Measurements from ENCODE around the gene COPG2.
A peak's percentile ranks its signal among the peaks of the same experiment; 100 is the strongest.

DNA sequence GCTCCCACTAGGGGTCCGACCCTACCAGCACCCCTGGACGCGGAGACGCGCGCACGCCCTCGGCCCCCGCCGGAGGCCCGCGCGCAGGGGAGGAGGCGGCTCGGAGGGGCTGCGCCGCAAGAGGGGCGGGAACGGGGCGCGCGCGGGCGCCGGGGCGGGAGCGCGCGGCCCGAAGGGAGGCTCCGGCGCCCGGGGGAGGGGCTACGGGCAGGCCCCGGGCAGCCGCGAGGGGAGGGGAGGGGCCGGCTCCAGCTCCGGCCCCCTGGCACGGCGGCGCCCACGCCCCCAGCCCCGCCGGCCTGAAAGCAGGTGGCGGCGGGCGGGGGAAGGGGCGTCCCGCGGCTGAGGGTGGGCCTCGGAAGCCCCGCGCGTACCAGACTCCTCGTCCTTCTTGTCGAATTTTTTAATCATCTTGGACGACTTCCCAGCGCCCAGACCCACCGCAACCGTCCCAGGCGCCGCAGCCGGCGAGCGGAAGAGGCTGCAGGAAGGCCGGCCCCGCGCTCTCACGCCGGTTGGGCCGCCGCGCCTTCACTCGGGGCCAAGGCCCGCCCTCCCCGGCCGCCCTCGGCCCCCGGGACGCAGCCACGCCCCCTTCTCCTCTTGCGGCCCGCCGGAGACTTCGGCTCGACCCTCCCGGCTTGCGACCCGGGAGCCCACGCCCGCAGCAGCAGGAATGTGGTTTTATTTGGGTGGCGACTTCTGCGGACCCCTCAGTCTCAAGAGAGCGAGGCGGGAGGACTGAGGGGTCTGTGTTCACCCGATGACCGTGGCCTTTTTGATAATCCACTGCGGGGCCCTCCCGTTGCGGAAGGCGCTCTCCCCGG, at the start of gene COPG2:
- TF ChIP-seq, protein P1, sequence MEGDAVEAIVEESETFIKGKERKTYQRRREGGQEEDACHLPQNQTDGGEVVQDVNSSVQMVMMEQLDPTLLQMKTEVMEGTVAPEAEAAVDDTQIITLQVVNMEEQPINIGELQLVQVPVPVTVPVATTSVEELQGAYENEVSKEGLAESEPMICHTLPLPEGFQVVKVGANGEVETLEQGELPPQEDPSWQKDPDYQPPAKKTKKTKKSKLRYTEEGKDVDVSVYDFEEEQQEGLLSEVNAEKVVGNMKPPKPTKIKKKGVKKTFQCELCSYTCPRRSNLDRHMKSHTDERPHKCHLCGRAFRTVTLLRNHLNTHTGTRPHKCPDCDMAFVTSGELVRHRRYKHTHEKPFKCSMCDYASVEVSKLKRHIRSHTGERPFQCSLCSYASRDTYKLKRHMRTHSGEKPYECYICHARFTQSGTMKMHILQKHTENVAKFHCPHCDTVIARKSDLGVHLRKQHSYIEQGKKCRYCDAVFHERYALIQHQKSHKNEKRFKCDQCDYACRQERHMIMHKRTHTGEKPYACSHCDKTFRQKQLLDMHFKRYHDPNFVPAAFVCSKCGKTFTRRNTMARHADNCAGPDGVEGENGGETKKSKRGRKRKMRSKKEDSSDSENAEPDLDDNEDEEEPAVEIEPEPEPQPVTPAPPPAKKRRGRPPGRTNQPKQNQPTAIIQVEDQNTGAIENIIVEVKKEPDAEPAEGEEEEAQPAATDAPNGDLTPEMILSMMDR (IDR thresholded peaks at IDR 0.05 in 4 of 5, conservative IDR thresholded peaks at IDR 0.05 in 1 of 5): peak in 1 of 5 experiments; percentile 36
- peak; percentile 15 to 42 for TF ChIP-seq POLR2A (IDR thresholded peaks at IDR 0.05)
